HCT116 (cell line): ENCODE data around the gene LYRM9. TPM values are rescaled to one million over a fixed set of nuclear protein-coding genes. Genes with fewer than 3 reads are reported as not detected.

Experiments used
- ATAC-seq: fragments of 200-7000 bp; cut with Tn5 transposase; 2 replicates; pipeline ENCODE4 v1.9.1; 2020; ENCODE audit warnings: mild to moderate bottlenecking, moderate library complexity
- BruUV-seq: library from RNA; stranded (reverse); fragments of 400-500 nt; replicated peaks from 2 replicates; lab custom pipeline; 2021; lab: Mats Ljungman, UMichigan
- CTCF ChIA-PET: fragments of 300-600 bp; sonication (Branson Sonifier 250); formaldehyde crosslinking; loops from one replicate; lab custom pipeline; 2021; ENCODE audit warnings: antibody characterized with exemption; lab: Charles Lee
- POLR2A ChIA-PET: fragments of 300-600, 350-600 bp; sonication (Branson Sonifier 250); formaldehyde crosslinking; loops from one replicate; lab custom pipeline; 2021; ENCODE audit warnings: antibody characterized with exemption; lab: Charles Lee
- RAD21 ChIA-PET, 2 experiments: fragments of 300-600 bp; sonication (Branson Sonifier 250); formaldehyde crosslinking; loops; one replicate each; lab custom pipeline; 2023; ENCODE audit warnings: low total read pairs in 2 of 2; ENCODE audit not compliant: uncharacterized antibody in 2 of 2, unreplicated experiment in 2 of 2, low non-redundant PET in 1 of 2; lab: Charles Lee
- DNase-seq: peaks from one replicate; pipeline ENCODE4 v3.0.0-alpha.2; 2010; ENCODE audit warnings: low read depth, low spot score
- H2AFZ ChIP-seq: fragments of 200-600 bp; shearing (Covaris generic), sonication (generic); 2 replicates; pipeline ENCODE4 v1.6.1; 2017; ENCODE audit warnings: low read depth, mixed run types, mixed read lengths, antibody characterized with exemption, low read length; ENCODE audit not compliant: poor library complexity, severe bottlenecking
- H3K27ac ChIP-seq: 2 replicates; pipeline ENCODE4 v1.5.1; 2012; ENCODE audit warnings: low read depth, low read length
- H3K27me3 ChIP-seq: fragments of 200-600 bp; sonication (generic); 2 replicates; pipeline ENCODE4 v1.6.1; 2016; ENCODE audit warnings: mixed run types, low read length, mixed read lengths; ENCODE audit not compliant: insufficient read depth
- H3K36me3 ChIP-seq, 2 experiments: fragments of 200-500 bp in 1 of 2; fragments of 200-600 bp in 1 of 2; sonication (Bioruptor generic) in 1 of 2; sonication (generic) in 1 of 2; 2 replicates each; pipeline versions ENCODE4 v1.5.1 to v1.6.1; 2014 to 2016; ENCODE audit warnings: low read length in 2 of 2, inconsistent platforms in 1 of 2, mixed read lengths in 1 of 2, mixed run types in 1 of 2; ENCODE audit not compliant: insufficient read depth in 2 of 2, control insufficient read depth in 1 of 2
- H3K4me1 ChIP-seq, 2 experiments: fragments of 200-600 bp in 1 of 2; sonication (generic) in 1 of 2; 2 replicates each; pipeline versions ENCODE4 v1.5.1 to v1.6.1; 2012 to 2017; ENCODE audit warnings: low read length in 2 of 2, inconsistent platforms in 1 of 2, mild to moderate bottlenecking in 1 of 2, mixed read lengths in 1 of 2, mixed run types in 1 of 2, moderate library complexity in 1 of 2; ENCODE audit not compliant: insufficient read depth in 2 of 2, control insufficient read depth in 1 of 2
- H3K4me2 ChIP-seq: fragments of 200-600 bp; sonication (generic); 2 replicates; pipeline ENCODE4 v1.6.1; 2017; ENCODE audit warnings: mixed run types, low read length, mixed read lengths
- H3K4me3 ChIP-seq, 2 experiments: fragments of 200-600 bp in 1 of 2; sonication (generic) in 1 of 2; replicated peaks in 1 of 2; 2 replicates each; pipeline ENCODE4 v1.5.1; 2011 to 2016; ENCODE audit warnings: low read length in 2 of 2, control low read depth in 1 of 2, low read depth in 1 of 2, mild to moderate bottlenecking in 1 of 2, mixed read lengths in 1 of 2, mixed run types in 1 of 2
- H3K79me2 ChIP-seq: fragments of 200-600 bp; sonication (generic); 2 replicates; pipeline ENCODE4 v1.6.1; 2017; ENCODE audit warnings: mild to moderate bottlenecking, mixed run types, low read length, moderate library complexity, mixed read lengths; ENCODE audit not compliant: insufficient read depth
- H3K9ac ChIP-seq: fragments of 200-600 bp; sonication (generic); 2 replicates; pipeline ENCODE4 v1.6.1; 2016; ENCODE audit warnings: low read length, mixed read lengths
- H3K9me2 ChIP-seq: fragments of 200-600 bp; sonication (generic), shearing (Covaris generic); 2 replicates; pipeline ENCODE4 v1.6.1; 2017; ENCODE audit warnings: mixed run types, mild to moderate bottlenecking, moderate library complexity; ENCODE audit not compliant: insufficient read depth
- H3K9me3 ChIP-seq, 2 experiments: fragments of 200-500 bp in 1 of 2; fragments of 200-600 bp in 1 of 2; sonication (Bioruptor generic) in 1 of 2; sonication (generic) in 1 of 2; 2 replicates each; pipeline ENCODE4 v1.6.1; 2014 to 2017; ENCODE audit warnings: low read length in 2 of 2, mixed read lengths in 2 of 2, inconsistent platforms in 1 of 2, low read depth in 1 of 2, mild to moderate bottlenecking in 1 of 2, mixed run types in 1 of 2, moderate library complexity in 1 of 2; ENCODE audit not compliant: control insufficient read depth in 1 of 2, insufficient read depth in 1 of 2
- H4K20me1 ChIP-seq: fragments of 200-600 bp; sonication (generic), shearing (Covaris generic); 2 replicates; pipeline ENCODE4 v1.6.1; 2017; ENCODE audit warnings: mixed run types, mild to moderate bottlenecking, moderate library complexity; ENCODE audit not compliant: insufficient read depth
- CBX3 ChIP-seq: IDR thresholded peaks from 2 replicates; pipeline ENCODE4 v1.6.1; 2012; ENCODE audit warnings: low read depth
- CEBPB ChIP-seq: IDR thresholded peaks from 2 replicates; pipeline ENCODE4 v1.6.1; 2012; ENCODE audit warnings: low read depth
- intact Hi-C: fragments of 100-400 bp; cut with micrococcal nuclease; formaldehyde crosslinking; loops from 2 replicates; pipeline ENCODE4 v1.10.0; 2022
- total RNA-seq: library from RNA; stranded (reverse); gene quantifications from one replicate; pipeline ENCODE4 v1.2.1, GENCODE V29; 2021; ENCODE audit not compliant: unreplicated experiment

Gene LYRM9
- total RNA-seq, 1 experiment from 2014 or later: 4.8 TPM

- Histone ChIP-seq H3K36me3 (no peaks in the 10 kb centered on the region), H3K79me2 (no peaks in the 10 kb centered on the region), H3K4me3 (no peak overlapping the region), H3K27me3 (no peaks in the 10 kb centered on the region; the same call in 1 of the 2 replicates), H3K9me3 (no peaks in the 10 kb centered on the region), H2AFZ (no peak overlapping the region), H3K9me2 (no peaks in the 10 kb centered on the region), H3K9ac (no peak overlapping the region), H4K20me1 (no peaks in the 10 kb centered on the region), H3K4me2 (no peak overlapping the region), H3K4me1 (no peaks in the 10 kb centered on the region), H3K27ac (no peak overlapping the region)
- RAD21 ChIA-PET: no interaction called here
- no peak for TF ChIP-seq CEBPB
- CTCF ChIA-PET: no interaction called here
- no peak for DNase-seq
- intact Hi-C loops: no loop called here
- ATAC-seq: no peak
- POLR2A ChIA-PET: no interaction called here
- no TSS peak for BruUV-seq
Measured at GRCh38 chr17:27906623-27907022, 13.5 kb upstream of the LYRM9 start.

- Histone ChIP-seq H3K9me2 (no peaks in the 10 kb centered on the region), H3K9me3 (no peaks in the 10 kb centered on the region), H2AFZ (no peak overlapping the region), H3K36me3 (no peaks in the 10 kb centered on the region), H3K4me3 (no peak overlapping the region), H3K79me2 (no peaks in the 10 kb centered on the region), H3K4me2 (no peak overlapping the region), H3K27me3 (no peaks in the 10 kb centered on the region; the same call in 1 of the 2 replicates), H3K9ac (no peak overlapping the region), H3K27ac (no peak overlapping the region), H4K20me1 (no peaks in the 10 kb centered on the region), H3K4me1 (no peaks in the 10 kb centered on the region)
- no peak for TF ChIP-seq CBX3
- RAD21 ChIA-PET: no interaction called here
- CTCF ChIA-PET: no interaction called here
- DNase-seq (no peak), ATAC-seq (no peak)
- POLR2A ChIA-PET: no interaction called here
- BruUV-seq: no TSS peak
- intact Hi-C loops: no loop called here
Measured at GRCh38 chr17:27906226-27906580, 13.0 kb upstream of the LYRM9 start.
